NCI-H128 (cell line): ENCODE results near the gene NMT2.
"Not testable (repeated sequence)": the region's sequence is repeated elsewhere in the genome, so short reads cannot be mapped to it uniquely, and the experiment has no call there.

Source experiments
- DNase-seq: peaks from one replicate; lab custom pipeline; 2025; ENCODE audit not compliant: unreplicated experiment; lab: John Stamatoyannopoulos, UW

Gene NMT2

DNA sequence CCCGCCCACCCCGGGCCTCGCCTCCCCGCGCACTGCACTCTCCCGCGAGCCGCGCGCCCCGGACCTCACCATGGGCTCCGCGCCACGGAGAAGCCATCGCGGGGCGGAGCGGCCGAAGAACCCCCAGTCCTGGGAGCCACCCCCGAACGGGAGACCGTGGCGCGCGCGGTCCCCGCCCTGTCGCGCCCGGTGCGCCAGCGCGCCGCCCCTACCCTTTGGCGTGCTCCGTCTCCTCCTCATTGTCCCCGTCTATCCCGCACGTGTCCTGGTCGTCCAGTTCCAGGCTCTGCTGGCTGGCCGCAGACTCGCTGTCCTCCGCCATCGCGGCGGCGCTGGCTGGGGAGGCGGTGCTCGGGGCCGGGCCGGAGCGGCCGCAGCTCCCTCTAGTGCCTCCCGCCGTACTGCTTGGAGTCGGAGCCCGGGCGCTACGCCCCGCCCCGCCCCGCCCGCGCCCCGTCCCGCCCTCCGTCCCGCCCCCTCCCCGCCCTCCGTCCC, at the start of gene NMT2:
NMT2 (minus strand) TSS at position 403 of the 495 bp plus-strand sequence; CDS start at position 322, 81 bp downstream.
- peak; percentile 48 for DNase-seq

- DNase-seq, result no peak
These were observed 48.2 kb upstream of the NMT2 start for GRCh38 chr10:15216700-15217099.

DNA sequence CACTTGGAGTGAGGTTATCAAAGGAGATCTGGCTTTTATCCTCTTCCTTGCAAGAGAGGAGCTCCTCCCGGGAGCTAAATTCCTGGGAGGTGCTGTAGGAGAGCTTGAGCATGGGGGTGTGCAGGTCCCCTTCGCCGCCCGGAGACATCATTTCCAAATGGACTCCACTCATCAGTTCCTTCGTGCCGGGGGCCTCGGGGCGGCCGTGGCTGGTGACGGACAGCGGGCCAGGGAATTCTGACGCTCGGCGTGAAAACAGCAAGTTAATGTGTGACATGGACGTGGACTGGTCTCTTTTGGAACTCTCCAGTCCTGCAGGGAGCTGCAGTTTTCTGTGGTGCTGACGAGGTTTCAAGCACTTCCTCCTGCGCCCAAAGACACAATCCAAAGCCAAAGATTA, 45.7 kb upstream of the NMT2 start:
- DNase-seq, result no peak

DNA sequence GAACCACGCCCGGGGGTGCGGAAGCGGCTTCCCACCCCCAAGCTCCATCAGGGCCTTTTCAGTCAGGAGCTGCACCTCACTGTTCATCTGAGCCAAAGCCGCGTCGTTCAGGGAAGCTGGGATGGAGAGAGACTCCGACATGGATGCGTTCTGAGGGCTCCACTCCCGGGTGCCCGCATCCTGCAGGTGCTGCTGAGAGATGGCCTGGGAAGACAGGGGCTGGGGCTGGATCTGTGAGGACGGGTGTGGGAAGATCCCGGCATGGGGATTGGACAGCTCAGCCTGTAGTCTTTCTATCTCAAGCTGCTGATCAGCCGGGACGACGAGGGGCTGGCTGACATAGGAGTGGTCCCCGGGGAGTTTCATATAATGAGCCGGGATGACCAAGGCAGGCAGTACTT, 45.0 kb upstream of the NMT2 start:
- DNase-seq, result no peak

GRCh38 chr10:15211464-15211979, 43.0 kb upstream of the NMT2 start:
- DNase-seq, result no peak

DNA sequence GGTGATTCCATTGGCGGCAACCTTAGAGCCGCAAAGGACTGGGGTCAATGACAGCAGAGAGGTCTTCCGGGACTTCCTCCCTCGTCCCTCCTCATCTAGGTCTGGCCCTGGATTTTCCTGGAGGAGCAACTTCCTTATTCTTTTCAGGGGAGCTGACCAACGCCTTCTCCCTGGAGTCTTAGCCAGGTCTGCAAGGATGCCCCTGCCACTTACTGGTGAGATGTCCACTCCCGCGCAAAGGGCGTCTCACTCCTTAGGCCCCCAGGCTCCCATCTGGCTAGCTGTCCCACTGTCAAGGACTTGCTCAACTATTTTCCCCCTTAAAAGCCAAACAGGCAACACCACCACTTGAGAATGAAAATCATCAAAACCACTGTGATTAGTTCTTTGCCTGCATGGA, 42.0 kb upstream of the NMT2 start:
- no peak for DNase-seq

DNA sequence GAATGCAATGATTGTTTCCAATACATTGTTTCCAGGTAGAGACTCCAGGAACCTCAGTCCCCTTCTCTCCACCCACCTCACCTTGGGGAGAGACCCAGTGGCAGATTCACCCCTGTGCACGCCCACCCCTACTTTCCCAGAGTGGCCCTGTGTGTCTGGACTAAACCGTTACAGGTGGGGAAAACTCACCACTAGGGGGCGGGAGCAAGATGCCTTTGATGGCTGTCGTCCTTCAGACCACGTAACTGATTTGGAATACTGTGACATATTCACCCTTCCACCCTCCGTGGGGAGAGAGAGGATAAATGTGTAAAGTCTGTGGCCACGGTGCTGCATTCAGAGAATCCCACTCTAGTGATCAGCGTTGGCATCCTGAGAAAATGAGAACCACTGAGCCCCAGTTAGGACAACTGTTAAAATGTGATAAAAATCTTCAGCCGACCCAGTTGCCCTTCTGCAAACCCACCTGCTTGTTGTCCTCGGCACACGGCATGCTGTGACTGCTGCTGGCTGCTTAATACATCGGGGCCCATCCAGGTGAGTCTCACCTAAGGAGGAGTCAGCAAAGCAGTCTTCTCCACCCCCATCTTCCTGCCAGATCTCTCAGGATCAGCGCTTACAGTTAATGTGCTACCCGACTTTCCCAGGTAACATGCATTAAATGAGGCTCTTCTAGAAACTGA, 41.5 kb upstream of the NMT2 start:
- DNase-seq, result peak; percentile 28

DNA sequence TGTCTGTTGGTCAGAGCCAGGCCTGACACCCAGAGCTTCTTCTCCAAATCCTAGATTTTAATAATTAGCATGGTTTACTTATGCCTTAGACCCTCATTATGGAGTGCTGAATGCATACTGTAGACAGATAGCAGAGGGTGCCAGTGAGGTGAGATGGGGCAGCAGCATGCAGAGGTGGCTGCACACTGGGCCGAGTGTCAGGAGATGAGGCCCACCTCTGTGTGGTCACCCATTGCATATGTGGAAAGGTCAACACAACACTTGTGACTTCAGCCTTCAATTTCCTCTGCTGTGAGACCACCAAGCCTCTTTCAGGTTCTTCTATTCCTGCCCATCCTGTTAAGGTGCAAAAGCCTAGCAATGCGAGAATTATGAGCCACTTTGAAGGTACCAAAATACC, 39.7 kb upstream of the NMT2 start:
- no peak for DNase-seq

- DNase-seq, result not testable (repeated sequence)
These were observed 38.9 kb upstream of the NMT2 start for GRCh38 chr10:15207410-15207809.

DNA sequence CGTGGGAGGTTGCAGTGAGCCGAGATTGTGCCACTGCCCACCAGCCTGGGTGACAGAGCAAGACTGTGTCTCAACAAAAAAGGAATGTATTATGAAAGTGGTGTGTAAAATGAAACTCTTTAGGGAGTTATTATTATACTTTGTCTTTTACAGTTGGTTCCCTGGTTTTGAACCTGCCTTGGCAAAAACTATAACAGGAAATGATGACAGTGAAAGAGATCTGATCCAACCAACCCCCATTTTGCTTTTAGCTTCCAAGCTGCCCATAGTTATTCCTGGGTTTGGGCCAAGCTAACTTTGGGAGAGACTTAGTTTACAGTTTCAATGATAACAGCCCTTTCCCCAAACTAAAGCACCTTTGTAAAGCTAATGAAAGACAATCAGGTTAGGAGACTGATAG, 34.1 kb upstream of the NMT2 start:
- no peak for DNase-seq

DNA sequence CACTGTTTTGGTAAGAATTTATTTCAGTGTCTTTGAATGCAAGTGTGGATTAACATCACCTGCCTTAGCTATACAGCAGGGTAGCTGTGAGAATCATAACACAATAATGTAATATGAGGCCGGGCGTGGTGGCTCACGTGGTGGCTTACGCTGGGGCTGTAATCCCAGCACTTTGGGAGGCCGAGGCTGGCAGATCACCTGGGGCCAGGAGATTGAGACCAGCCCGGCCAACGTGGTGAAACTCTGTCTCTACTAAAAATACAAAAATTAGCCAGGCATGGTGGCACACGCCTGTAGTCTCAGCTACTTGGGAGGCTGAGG, 33.8 kb upstream of the NMT2 start:
- DNase-seq, result not testable (repeated sequence)

- DNase-seq, result no peak
These were observed 33.3 kb upstream of the NMT2 start for GRCh38 chr10:15201589-15202300.

DNA sequence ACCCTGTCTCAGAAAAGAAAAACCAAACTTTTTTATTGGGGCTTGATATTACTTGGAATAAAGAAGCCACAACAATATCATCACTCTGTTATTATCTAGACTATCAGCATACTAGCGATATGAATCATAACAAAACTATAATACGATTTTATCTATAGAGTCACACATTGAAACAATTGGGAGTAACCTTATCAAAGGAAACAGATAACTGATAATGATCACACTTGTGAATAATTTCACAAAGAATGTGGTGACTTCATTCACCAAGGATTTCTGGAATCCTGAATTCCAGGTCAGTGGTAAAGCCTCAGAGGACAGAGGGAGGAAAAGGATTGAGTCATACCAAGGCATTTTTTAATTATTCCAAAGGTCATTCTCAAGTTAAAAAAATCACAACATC, 32.1 kb upstream of the NMT2 start:
- DNase-seq, result no peak

- DNase-seq, result no peak
These were observed 29.4 kb upstream of the NMT2 start for GRCh38 chr10:15197911-15198310.

DNA sequence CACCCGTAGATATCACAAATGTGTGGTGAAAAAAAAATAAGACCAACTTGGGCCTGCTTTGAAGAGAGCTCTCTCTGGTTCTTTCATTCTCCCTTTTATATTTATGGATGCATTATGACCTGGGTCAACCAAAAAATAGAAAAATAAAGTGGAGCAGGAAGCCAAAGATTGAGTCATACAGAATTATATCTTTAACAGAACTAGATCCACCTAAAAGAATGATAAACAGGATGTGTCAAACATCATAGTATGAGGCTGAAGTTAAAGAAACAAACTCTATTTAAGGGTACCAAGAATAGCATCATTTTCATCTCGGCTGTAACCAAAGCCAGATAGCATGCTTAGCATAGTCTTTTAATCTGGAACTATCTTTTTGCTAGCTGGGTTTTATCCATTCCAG, 28.8 kb upstream of the NMT2 start:
- DNase-seq, result no peak

- no peak for DNase-seq
These were observed 27.7 kb upstream of the NMT2 start for GRCh38 chr10:15196021-15196834.

GRCh38 chr10:15189133-15189885, 20.8 kb upstream of the NMT2 start:
- DNase-seq, result no peak

DNA sequence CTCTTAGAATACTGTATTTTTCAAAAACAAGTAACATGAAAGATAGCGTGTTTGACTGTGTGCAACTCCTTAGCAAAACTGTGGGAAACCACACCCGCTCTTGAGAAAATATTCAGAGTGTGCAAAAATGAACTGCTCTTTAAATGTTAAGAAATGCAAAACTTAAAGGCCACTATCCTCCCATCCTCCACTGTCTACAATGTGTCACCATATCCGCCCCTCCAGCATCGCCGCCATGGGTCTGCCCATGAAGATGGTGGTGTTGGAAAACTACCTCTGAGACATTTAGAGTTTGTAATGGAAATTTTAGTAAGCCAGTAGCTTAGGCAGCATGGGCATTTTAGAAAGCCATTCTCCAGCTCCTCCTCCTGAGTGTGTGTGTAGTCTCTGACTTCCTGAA, 20.1 kb upstream of the NMT2 start:
- no peak for DNase-seq

GRCh38 chr10:15183689-15184481, 15.4 kb upstream of the NMT2 start:
- no peak for DNase-seq

- no peak for DNase-seq
These were observed 14.2 kb upstream of the NMT2 start for GRCh38 chr10:15182540-15183207.
